DOHH2 (cell line): ENCODE results near the gene S100A14.

Source experiments
- CTCF ChIP-seq: fragments of 200-600 bp; sonication (generic); IDR thresholded peaks from one replicate; pipeline ENCODE4 v1.5.1; 2014; ENCODE audit warnings: antibody characterized with exemption, mild to moderate bottlenecking, low read depth, low read length; ENCODE audit not compliant: poor library complexity, severe bottlenecking
- EZH2phosphoT487 ChIP-seq: fragments of 200-600 bp; sonication (generic); IDR thresholded peaks from 2 replicates; pipeline ENCODE4 v1.6.1; 2017; ENCODE audit warnings: borderline replicate concordance, mild to moderate bottlenecking, antibody characterized with exemption, low read length, moderate library complexity, mixed read lengths

- TF ChIP-seq CTCF = no peak
- TF ChIP-seq EZH2phosphoT487 = no peak
Observed at GRCh38 chr1:153586347-153586746, 29.8 kb downstream of the S100A14 start.
